Measurements from ENCODE around the gene PIK3CB.

Gene PIK3CB

DNA sequence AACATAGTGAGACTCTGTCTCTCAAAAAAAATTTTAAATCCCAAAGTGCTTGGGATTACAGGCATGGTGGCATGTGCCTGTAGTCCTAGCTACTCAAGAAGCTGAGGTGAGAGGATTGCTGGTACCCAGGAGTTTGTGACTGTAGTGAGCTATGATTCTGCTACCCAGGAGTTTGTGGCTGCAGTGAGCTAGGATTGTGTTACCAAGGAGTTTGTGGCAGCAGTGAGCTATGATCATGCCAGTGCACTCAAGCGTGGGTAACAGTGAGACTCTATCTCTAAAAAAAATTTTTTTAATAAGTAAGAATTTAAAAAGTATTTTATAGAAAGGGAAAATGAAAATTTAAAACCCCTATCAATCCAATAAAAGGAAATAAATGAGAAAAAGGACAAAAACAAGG lies 156.6 kb downstream of the PIK3CB start:
- no peak overlapping the region for H3K27ac ChIP-seq
- H3K9me3 ChIP-seq (ENCODE audit: severe bottlenecking) = no peaks in the 10 kb centered on the region
- no peak overlapping the region for H3K4me3 ChIP-seq (ENCODE audit: low read depth, low read length)
- no peaks in the 10 kb centered on the region for H3K27me3 ChIP-seq (ENCODE audit: insufficient read depth, low read depth, severe bottlenecking)
- DNase-seq = no peak
- H3K36me3 ChIP-seq = peaks cover 8% of the 10 kb centered on the region
- TF ChIP-seq, protein P1, sequence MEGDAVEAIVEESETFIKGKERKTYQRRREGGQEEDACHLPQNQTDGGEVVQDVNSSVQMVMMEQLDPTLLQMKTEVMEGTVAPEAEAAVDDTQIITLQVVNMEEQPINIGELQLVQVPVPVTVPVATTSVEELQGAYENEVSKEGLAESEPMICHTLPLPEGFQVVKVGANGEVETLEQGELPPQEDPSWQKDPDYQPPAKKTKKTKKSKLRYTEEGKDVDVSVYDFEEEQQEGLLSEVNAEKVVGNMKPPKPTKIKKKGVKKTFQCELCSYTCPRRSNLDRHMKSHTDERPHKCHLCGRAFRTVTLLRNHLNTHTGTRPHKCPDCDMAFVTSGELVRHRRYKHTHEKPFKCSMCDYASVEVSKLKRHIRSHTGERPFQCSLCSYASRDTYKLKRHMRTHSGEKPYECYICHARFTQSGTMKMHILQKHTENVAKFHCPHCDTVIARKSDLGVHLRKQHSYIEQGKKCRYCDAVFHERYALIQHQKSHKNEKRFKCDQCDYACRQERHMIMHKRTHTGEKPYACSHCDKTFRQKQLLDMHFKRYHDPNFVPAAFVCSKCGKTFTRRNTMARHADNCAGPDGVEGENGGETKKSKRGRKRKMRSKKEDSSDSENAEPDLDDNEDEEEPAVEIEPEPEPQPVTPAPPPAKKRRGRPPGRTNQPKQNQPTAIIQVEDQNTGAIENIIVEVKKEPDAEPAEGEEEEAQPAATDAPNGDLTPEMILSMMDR (IDR thresholded peaks at IDR 0.05; ENCODE audit: low read depth, low read length) = no peak

DNA sequence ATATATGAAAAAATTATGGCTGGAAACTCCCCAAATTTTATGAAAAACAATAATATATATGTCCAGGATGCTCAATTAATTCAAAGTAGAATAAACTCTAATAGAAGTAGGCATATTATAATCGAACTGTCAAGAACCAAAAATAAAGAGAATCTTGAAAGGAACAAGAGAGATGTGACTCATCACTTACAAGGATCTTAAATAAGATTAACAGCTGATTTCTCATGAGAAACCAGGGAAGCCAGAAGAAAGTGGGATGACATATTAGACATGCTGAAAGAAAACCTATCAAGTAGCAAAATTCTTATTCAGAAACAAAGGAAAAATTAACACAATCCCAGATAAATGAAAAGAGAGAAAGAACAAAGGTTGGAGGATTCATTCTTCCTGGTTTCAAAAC lies 159.3 kb downstream of the PIK3CB start:
- no peaks in the 10 kb centered on the region for H3K9me3 ChIP-seq (ENCODE audit: severe bottlenecking)
- no peak for DNase-seq
- H3K36me3 ChIP-seq = peaks cover 8% of the 10 kb centered on the region
- H3K4me3 ChIP-seq (ENCODE audit: low read depth, low read length) = no peak overlapping the region
- TF ChIP-seq, protein P1 (IDR thresholded peaks at IDR 0.05; ENCODE audit: low read depth, low read length) = no peak
- no peak overlapping the region for H3K27ac ChIP-seq
- no peaks in the 10 kb centered on the region for H3K27me3 ChIP-seq (ENCODE audit: insufficient read depth, low read depth, severe bottlenecking)

DNA sequence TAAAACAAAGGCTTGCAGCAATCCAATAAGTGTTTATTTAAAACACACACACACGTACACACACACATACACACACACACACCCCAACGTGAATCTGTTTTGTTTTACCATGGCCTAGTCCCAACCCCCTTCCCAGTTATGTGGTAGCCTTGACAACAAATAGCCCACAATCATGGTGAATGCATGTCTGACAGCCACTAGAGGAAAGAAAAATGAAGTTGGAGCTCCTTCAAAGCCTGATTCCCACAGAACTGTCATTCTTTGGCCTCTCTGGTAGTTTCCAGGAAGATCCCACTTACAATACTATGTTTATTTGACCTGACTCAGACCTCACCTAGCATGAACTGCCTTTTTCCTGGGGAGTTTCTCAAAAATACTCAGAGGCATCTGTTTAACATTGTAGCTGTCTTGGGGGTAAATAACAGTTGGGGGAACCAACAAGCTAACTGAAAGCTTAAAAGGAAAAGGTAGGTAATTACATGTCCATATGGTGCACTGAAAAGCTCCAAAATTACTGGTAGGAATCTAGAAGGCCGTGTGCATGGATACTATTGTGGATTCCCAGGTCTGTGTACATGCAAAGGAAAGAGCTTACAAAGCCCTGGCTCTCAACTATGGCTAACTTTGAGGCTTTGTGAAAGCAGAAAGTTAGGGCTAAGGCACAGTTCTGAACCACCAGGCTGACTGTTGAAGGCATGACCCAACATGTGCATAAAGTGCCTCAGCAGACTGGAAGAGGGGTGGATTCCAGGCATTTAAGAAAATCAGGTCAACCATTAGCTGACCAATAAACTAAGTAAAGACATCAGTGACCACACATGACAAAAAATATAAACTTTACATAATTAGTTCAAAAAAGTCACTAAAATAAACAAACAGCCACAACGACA lies 160.8 kb downstream of the PIK3CB start:
- H3K36me3 ChIP-seq = peaks cover 8% of the 10 kb centered on the region
- no peak overlapping the region for H3K4me3 ChIP-seq (ENCODE audit: low read depth, low read length)
- H3K27ac ChIP-seq = no peak overlapping the region
- H3K27me3 ChIP-seq (ENCODE audit: insufficient read depth, low read depth, severe bottlenecking) = no peaks in the 10 kb centered on the region
- no peak for DNase-seq
- H3K9me3 ChIP-seq (ENCODE audit: severe bottlenecking) = no peaks in the 10 kb centered on the region
- TF ChIP-seq, protein P1 (IDR thresholded peaks at IDR 0.05; ENCODE audit: low read depth, low read length) = no peak

DNA sequence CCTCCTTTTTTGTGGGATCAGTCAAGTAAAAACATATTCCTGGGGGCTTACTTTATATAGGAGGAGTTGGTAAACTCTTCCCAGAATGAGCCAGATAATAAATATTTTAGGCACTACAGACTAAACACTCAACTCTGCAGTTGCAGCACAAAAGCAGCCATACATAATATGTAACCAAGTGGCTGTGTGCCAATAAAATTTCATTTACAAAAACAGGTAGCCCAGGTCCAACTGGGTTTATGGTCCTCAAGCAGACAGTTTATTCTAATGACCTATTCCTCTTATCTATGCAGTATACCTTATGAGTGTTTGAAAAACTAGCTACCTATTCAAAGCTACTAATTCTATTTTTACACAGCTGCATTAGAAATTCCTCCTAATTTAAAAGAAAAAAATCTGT lies 164.3 kb downstream of the PIK3CB start:
- H3K36me3 ChIP-seq = peaks cover 8% of the 10 kb centered on the region
- no peak for DNase-seq
- H3K9me3 ChIP-seq (ENCODE audit: severe bottlenecking) = no peaks in the 10 kb centered on the region
- TF ChIP-seq, protein P1 (IDR thresholded peaks at IDR 0.05; ENCODE audit: low read depth, low read length) = no peak
- H3K4me3 ChIP-seq (ENCODE audit: low read depth, low read length) = no peak overlapping the region
- H3K27ac ChIP-seq = no peak overlapping the region
- no peaks in the 10 kb centered on the region for H3K27me3 ChIP-seq (ENCODE audit: insufficient read depth, low read depth, severe bottlenecking)

DNA sequence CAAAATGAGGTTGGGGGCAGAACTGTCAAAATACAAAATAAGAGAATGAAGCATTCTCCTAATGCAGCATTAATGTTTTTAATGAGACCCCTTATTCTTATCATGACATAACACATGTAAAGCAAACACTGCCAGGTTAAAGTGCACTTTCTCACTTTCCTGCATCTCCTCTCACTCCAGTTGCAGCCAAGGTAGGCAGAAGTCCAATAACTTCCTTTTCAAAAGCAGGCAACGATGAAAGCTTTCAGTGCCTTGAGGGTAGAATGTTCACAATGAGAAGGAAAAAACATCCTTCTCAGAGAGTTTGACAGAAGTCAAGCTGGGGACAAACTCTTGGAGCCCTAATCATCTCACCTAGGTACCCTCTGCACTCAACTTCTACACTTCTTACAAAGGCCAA lies 166.6 kb downstream of the PIK3CB start:
- TF ChIP-seq, protein P1 (IDR thresholded peaks at IDR 0.05; ENCODE audit: low read depth, low read length) = no peak
- no peaks in the 10 kb centered on the region for H3K36me3 ChIP-seq
- no peaks in the 10 kb centered on the region for H3K9me3 ChIP-seq (ENCODE audit: severe bottlenecking)
- H3K27me3 ChIP-seq (ENCODE audit: insufficient read depth, low read depth, severe bottlenecking) = no peaks in the 10 kb centered on the region
- no peak overlapping the region for H3K4me3 ChIP-seq (ENCODE audit: low read depth, low read length)
- no peak overlapping the region for H3K27ac ChIP-seq
- DNase-seq = no peak

Measured in WERI-Rb-1 (cell line).